Ishikawa (cell line): ENCODE results near the gene SLC9A7.

Source experiments
- CEBPB ChIP-seq: IDR thresholded peaks from 2 replicates; pipeline ENCODE4 v1.6.1; 2012
- CREB1 ChIP-seq: IDR thresholded peaks from 2 replicates; pipeline ENCODE4 v1.6.1; 2012; ENCODE audit warnings: low read depth
- EGR1 ChIP-seq: IDR thresholded peaks from 2 replicates; pipeline ENCODE4 v1.6.1; 2012
- EP300 ChIP-seq: IDR thresholded peaks from 2 replicates; pipeline ENCODE4 v1.6.1; 2012; ENCODE audit warnings: borderline replicate concordance
- FOXM1 ChIP-seq: IDR thresholded peaks from 2 replicates; pipeline ENCODE4 v1.6.1; 2012; ENCODE audit warnings: low read depth, borderline replicate concordance
- MAX ChIP-seq: IDR thresholded peaks from 2 replicates; pipeline ENCODE4 v1.6.1; 2012
- NFIC ChIP-seq: IDR thresholded peaks from 2 replicates; pipeline ENCODE4 v1.6.1; 2012
- RAD21 ChIP-seq: IDR thresholded peaks from 2 replicates; pipeline ENCODE4 v1.6.1; 2012; ENCODE audit warnings: low read depth
- TAF1 ChIP-seq: IDR thresholded peaks from 2 replicates; pipeline ENCODE4 v1.6.1; 2012; ENCODE audit warnings: low read depth, mild to moderate bottlenecking
- TCF12 ChIP-seq: IDR thresholded peaks from 2 replicates; pipeline ENCODE4 v1.6.1; 2012; ENCODE audit warnings: low read depth
- TEAD4 ChIP-seq: IDR thresholded peaks from 2 replicates; pipeline ENCODE4 v1.6.1; 2012
- USF1 ChIP-seq: IDR thresholded peaks from 2 replicates; pipeline ENCODE4 v1.6.1; 2012
- YY1 ChIP-seq: IDR thresholded peaks from 2 replicates; pipeline ENCODE4 v1.6.1; 2012; ENCODE audit warnings: low read depth
- ZBTB7A ChIP-seq: IDR thresholded peaks from 2 replicates; pipeline ENCODE4 v1.6.1; 2012; ENCODE audit warnings: low read depth
- TF ChIP-seq, protein P1 (sequence below): IDR thresholded peaks from 2 replicates; pipeline ENCODE4 v1.6.1; 2012; ENCODE audit warnings: low read depth, mild to moderate bottlenecking

The SLC9A7 gene

GRCh38 chrX:46678232-46678631 is 80.7 kb downstream of the SLC9A7 start:
- TF ChIP-seq, protein P1, sequence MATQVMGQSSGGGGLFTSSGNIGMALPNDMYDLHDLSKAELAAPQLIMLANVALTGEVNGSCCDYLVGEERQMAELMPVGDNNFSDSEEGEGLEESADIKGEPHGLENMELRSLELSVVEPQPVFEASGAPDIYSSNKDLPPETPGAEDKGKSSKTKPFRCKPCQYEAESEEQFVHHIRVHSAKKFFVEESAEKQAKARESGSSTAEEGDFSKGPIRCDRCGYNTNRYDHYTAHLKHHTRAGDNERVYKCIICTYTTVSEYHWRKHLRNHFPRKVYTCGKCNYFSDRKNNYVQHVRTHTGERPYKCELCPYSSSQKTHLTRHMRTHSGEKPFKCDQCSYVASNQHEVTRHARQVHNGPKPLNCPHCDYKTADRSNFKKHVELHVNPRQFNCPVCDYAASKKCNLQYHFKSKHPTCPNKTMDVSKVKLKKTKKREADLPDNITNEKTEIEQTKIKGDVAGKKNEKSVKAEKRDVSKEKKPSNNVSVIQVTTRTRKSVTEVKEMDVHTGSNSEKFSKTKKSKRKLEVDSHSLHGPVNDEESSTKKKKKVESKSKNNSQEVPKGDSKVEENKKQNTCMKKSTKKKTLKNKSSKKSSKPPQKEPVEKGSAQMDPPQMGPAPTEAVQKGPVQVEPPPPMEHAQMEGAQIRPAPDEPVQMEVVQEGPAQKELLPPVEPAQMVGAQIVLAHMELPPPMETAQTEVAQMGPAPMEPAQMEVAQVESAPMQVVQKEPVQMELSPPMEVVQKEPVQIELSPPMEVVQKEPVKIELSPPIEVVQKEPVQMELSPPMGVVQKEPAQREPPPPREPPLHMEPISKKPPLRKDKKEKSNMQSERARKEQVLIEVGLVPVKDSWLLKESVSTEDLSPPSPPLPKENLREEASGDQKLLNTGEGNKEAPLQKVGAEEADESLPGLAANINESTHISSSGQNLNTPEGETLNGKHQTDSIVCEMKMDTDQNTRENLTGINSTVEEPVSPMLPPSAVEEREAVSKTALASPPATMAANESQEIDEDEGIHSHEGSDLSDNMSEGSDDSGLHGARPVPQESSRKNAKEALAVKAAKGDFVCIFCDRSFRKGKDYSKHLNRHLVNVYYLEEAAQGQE: no peak
- TF ChIP-seq FOXM1 (no peak), MAX (no peak)

DNA sequence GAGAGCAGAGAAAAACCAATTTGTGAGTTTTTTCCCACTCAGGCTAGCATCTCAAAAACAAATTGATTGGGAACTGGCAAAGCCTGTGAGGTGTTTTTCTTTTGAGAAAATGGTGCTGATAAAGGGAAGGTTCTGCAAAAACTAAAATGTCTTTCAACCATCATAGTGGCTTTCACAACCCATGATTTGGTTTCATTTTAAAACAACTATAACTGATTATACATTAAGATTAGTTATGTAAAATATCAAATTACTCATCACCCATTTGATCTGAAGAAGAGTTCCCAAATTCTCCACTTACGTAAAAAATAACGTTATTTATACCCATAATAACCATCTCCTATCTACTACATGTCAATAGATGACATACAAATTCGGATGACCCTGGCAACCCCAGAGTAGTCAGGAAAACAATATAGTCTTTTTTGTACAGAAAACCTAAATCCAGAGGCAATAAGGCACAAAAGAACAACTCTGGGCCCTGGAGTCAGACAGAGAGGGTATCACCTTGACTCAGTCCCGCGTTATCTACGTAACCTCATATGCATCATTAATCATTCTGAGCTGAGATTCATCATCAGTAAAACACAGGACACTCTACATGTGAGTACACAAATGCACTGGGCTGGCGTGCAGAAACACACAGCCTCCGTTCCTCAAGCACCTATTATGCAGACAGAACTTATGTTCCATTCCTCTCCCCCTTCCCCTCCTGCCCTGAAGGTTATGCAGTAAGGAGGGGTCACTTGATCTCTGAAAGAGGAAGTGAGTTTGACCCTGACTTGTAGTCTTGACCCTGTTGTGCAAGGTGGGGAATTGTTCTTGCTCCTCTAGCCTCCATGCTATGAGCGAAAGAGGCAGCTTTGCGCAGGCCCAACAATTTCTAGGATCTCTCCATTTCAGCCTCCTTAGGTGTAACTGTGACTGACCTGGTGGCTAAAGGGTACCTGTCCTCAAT is 82.2 kb downstream of the SLC9A7 start:
- TF ChIP-seq FOXM1 (no peak), USF1 (no peak), CREB1 (no peak), EGR1 (no peak), NFIC (no peak), CEBPB (no peak), ZBTB7A (no peak), EP300 (no peak), RAD21 (no peak), MAX (no peak), TCF12 (no peak), TEAD4 (no peak)
- TF ChIP-seq, protein P1: no peak

- TF ChIP-seq TAF1 (no peak), TEAD4 (no peak), EGR1 (no peak), RAD21 (no peak), FOXM1 (no peak), NFIC (no peak)
- TF ChIP-seq, protein P1: no peak
These were observed 85.1 kb downstream of the SLC9A7 start for GRCh38 chrX:46673620-46674359.

- TF ChIP-seq USF1 (no peak), ZBTB7A (no peak), RAD21 (no peak), TEAD4 (no peak), TAF1 (no peak), YY1 (no peak), EP300 (no peak), FOXM1 (no peak), CREB1 (no peak), CEBPB (no peak), EGR1 (no peak), MAX (no peak), NFIC (no peak), TCF12 (no peak)
- TF ChIP-seq, protein P1: no peak
These were observed 88.6 kb downstream of the SLC9A7 start for GRCh38 chrX:46670316-46670715.
